ENCODE results near the gene TEC. TPM values are rescaled to one million over a fixed set of nuclear protein-coding genes. Genes with fewer than 3 reads are reported as not detected.

The TEC gene
- total RNA-seq, 1 donor from 2014 or later = 3.5 TPM

DNA sequence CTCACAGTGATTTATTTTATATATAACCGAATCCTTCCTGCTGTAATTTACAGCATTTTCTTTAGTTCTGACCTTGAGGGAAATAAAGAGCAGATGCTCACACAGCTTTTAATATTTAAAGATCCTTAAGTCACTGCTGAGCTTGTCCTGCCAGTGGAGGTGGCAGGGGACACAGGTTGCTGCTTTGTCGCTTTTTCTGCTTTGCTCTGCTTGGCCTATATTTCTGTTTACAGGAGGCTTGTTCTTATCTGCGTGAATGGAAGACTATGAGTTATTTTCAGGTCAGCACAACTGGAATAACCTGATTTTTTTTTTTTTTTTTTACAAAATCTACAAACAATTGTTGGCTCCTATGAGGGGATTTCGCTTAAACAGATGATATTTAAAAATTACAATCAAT, 137.9 kb downstream of the TEC start:
- peaks cover 15% of the 10 kb centered on the region for H3K36me3 Mint-ChIP-seq
- H3K4me1 Mint-ChIP-seq = peaks cover 51% of the 10 kb centered on the region
- peak overlapping the region; percentile 79 for H3K27ac Mint-ChIP-seq
- peak overlapping the region; percentile 43 for H3K4me3 Mint-ChIP-seq
- H3K27me3 Mint-ChIP-seq (ENCODE audit: low read depth) = no peaks in the 10 kb centered on the region
- no peak for DNase-seq (ENCODE audit: low spot score in 2 of 2, unreplicated experiment in 2 of 2)
- TF ChIP-seq, protein P1, sequence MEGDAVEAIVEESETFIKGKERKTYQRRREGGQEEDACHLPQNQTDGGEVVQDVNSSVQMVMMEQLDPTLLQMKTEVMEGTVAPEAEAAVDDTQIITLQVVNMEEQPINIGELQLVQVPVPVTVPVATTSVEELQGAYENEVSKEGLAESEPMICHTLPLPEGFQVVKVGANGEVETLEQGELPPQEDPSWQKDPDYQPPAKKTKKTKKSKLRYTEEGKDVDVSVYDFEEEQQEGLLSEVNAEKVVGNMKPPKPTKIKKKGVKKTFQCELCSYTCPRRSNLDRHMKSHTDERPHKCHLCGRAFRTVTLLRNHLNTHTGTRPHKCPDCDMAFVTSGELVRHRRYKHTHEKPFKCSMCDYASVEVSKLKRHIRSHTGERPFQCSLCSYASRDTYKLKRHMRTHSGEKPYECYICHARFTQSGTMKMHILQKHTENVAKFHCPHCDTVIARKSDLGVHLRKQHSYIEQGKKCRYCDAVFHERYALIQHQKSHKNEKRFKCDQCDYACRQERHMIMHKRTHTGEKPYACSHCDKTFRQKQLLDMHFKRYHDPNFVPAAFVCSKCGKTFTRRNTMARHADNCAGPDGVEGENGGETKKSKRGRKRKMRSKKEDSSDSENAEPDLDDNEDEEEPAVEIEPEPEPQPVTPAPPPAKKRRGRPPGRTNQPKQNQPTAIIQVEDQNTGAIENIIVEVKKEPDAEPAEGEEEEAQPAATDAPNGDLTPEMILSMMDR (IDR thresholded peaks at IDR 0.05; ENCODE audit: unreplicated experiment) = no peak
- H3K9me3 Mint-ChIP-seq = no peaks in the 10 kb centered on the region

DNA sequence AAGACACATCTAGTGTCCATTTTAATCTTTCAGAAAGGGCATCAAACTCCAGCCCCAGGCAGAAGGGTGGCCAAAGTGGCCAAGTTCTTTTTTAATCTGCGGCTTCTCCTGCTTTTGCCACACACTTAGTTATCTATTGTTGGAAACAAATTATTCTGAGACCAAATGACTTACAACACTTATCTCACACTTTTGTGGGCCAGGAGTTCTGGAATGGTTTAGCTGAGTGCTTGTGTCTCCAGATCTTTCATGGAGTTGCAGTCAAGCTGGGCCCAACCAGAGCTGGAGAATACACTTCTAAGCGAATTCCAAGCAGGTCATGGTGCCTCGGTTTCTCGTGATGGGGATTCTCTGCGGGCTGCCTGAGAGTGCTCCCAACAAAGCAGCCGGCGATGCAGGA, 139.5 kb downstream of the TEC start:
- TF ChIP-seq, protein P1 (IDR thresholded peaks at IDR 0.05; ENCODE audit: unreplicated experiment) = no peak
- Mint-ChIP-seq H3K9me3 (no peaks in the 10 kb centered on the region), H3K4me1 (peaks cover 52% of the 10 kb centered on the region), H3K27me3 (ENCODE audit: low read depth) (no peaks in the 10 kb centered on the region), H3K27ac (no peak overlapping the region), H3K4me3 (no peak overlapping the region), H3K36me3 (peaks cover 3% of the 10 kb centered on the region)
- DNase-seq (ENCODE audit: low spot score in 2 of 2, unreplicated experiment in 2 of 2) = no peak

DNA sequence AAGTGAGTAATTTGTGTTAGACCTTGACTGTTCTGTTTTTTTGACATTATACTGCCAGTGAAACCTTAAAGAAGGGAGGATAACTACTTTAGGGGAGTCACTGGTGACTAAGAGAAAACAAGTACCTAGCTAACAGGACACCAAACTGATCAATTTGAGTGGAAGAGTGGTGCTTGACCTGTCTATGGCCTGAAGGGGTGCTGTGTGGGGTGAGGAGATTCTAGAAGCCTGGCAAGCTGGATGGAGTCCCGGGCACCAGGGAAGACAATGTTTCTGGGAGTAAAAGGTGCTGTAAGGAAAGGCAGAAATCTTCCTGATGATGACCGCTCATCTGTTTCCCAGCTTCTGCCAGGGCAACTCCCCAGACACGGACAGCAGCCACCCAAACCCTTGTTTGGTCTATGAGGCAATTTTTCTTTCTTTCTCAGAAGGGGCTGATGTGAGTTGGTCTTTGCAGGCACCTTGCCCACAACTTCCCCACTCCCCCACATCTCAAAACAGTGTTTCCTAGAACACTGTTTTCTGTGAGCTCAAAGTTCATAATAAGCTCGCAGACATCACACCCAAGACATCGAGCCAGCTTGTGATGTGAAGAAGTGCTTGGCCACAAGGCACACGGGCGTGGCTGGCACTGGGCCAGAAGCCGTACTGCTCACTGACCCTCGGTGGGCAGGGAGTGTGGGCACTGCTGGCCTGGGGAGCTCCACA, 140.2 kb downstream of the TEC start:
- no peak overlapping the region for H3K4me3 Mint-ChIP-seq
- DNase-seq (ENCODE audit: low spot score in 2 of 2, unreplicated experiment in 2 of 2) = no peak
- H3K27ac Mint-ChIP-seq = peak overlapping the region; percentile 6
- H3K4me1 Mint-ChIP-seq = peaks cover 52% of the 10 kb centered on the region
- no peaks in the 10 kb centered on the region for H3K9me3 Mint-ChIP-seq
- H3K36me3 Mint-ChIP-seq = no peaks in the 10 kb centered on the region
- TF ChIP-seq, protein P1 (IDR thresholded peaks at IDR 0.05; ENCODE audit: unreplicated experiment) = no peak
- H3K27me3 Mint-ChIP-seq (ENCODE audit: low read depth) = no peaks in the 10 kb centered on the region

DNA sequence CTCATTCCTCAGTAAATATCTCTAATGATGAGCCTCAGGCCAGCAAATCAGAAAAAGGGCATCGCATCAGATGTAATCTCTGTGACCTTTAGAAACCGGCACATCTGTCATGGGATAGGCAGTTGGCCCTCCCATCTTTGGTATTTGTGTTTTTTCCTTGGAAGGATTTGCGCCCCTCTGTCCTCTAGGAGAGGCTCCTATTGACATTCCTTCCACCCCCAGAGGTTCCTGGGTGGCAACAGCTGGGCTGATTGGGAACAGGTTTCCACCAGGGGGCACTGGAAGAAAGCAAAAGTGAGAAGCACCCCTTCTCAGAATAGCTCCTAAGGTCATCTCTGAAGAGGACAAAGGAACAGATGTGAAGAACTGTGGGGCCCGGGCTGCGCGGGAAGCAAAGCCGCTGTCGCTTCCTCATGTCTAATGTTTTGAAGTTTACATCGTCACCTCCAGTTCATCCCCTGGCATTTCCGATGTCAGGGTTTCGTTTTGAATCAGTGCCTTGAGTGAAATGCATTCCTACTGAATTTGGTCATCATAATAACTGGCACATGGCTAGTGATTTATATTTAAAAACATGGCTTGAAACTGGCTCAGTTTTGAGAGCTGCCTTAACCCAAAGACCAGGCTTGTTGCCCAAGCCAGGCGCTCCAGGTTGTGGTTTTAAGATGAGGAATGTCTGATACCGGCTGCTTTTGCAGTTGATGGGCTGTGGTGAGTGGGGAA, 141.8 kb downstream of the TEC start:
- Mint-ChIP-seq H3K4me1 (peaks cover 44% of the 10 kb centered on the region), H3K4me3 (peak overlapping the region; percentile 50), H3K27ac (peak overlapping the region; percentile 85), H3K27me3 (ENCODE audit: low read depth) (no peaks in the 10 kb centered on the region), H3K9me3 (no peaks in the 10 kb centered on the region), H3K36me3 (no peaks in the 10 kb centered on the region)
- TF ChIP-seq, protein P1 (IDR thresholded peaks at IDR 0.05; ENCODE audit: unreplicated experiment) = peak; percentile 23
- DNase-seq (ENCODE audit: low spot score in 2 of 2, unreplicated experiment in 2 of 2) = peak in 1 of 2 experiments; percentile 42

DNA sequence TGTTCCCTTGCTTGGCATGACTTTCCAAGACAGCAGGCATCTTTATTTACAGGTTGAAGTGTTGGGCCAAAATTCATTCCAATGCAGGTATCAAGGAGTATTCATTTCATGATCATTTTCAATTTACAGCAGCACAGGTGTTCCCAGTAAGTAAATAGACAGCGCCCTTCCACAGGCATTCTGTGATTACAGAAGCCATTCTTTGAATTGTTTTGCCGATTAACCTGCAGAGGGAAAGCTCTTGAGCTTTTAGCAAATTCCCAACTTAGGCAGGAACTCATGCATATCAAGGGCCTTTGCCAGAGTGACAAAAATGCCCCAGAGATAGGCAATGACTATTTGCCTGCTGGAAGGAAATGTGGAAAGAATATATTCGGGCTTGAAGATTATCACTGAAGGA, 142.4 kb downstream of the TEC start:
- no peak for DNase-seq (ENCODE audit: low spot score in 2 of 2, unreplicated experiment in 2 of 2)
- H3K27ac Mint-ChIP-seq = peak overlapping the region; percentile 85
- peaks cover 43% of the 10 kb centered on the region for H3K4me1 Mint-ChIP-seq
- H3K27me3 Mint-ChIP-seq (ENCODE audit: low read depth) = no peaks in the 10 kb centered on the region
- H3K4me3 Mint-ChIP-seq = no peak overlapping the region
- no peaks in the 10 kb centered on the region for H3K36me3 Mint-ChIP-seq
- TF ChIP-seq, protein P1 (IDR thresholded peaks at IDR 0.05; ENCODE audit: unreplicated experiment) = no peak
- no peaks in the 10 kb centered on the region for H3K9me3 Mint-ChIP-seq

Data from mesothelial cell of epicardium (in vitro differentiated cells).